IPS DF 4.7 (cell line): ENCODE measurements around the gene ALDH6A1.
"Not testable (repeated sequence)": the region's sequence is repeated elsewhere in the genome, so short reads cannot be mapped to it uniquely, and the experiment has no call there.

Experiments
- DNase-seq: peaks from one replicate; pipeline ENCODE4 v3.0.0-alpha.2; 2013; ENCODE audit warnings: low spot score; ENCODE audit errors: extremely low read depth

The ALDH6A1 gene

DNA sequence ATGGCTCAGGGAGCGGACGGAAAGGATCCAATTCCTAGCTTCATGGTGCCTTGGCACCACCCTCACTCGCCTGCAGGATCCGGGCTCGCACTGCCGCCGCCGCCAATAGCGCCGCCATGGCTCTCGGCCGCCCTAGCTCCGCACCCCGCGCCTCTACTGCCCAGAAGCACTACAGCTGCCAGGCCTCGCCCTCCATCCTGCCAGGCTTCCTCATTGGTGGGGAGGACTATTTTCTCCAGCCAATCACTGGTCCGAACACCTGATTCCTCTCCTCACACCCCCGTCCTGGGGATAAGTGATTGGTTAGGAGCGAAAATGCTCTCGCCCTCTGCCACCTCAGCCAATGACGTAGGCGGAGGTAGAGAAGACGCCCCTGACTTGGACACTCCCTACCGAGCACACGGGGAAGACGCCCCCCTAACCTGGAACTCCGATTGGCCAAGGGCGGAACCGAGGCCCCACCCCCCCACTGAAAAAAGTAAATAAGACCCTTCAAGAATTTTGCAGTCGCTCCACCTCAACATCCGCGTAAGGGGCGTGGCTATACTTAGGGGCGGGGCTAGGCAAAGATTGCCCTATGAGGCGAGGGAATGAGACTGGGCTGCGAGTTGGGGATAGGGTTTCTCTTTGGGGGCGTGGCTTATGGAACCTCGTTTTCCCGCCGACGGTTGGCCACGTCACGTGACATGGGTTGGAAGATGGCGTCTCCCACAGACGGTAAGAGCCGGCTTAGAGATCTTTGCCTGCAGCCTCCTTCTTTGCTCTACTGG is at the start of gene ALDH6A1, which contains the start of gene LIN52:
Gene ALDH6A1, minus strand, starts transcription at position 177 of the 770 bp plus-strand sequence. Its CDS starts 59 bp downstream, at position 118.
Gene LIN52, plus strand, starts transcription at position 680 of the 770 bp plus-strand sequence. Its CDS starts 19 bp downstream, at position 699.
- peak; percentile 97 for DNase-seq

DNA sequence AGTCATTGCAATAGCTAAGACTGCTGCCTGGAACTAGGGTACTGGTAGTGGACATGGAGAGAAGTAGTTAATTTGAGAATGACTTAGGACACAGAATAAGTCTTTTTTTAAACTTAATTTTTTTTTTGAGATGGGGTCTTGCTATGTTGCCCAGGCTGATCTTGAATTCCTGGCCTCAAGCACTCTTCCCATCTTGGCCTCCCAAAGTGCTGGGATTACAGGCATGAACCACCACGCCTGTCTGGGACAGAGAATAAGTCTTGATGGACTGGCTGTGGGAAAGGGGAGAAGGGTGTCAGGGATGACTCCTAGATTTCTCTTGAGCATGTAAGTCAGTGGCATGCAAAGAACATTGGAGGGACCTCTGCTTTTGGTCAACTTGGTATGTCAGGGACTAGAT is 43.4 kb upstream of the ALDH6A1 start:
- DNase-seq, result no peak

DNA sequence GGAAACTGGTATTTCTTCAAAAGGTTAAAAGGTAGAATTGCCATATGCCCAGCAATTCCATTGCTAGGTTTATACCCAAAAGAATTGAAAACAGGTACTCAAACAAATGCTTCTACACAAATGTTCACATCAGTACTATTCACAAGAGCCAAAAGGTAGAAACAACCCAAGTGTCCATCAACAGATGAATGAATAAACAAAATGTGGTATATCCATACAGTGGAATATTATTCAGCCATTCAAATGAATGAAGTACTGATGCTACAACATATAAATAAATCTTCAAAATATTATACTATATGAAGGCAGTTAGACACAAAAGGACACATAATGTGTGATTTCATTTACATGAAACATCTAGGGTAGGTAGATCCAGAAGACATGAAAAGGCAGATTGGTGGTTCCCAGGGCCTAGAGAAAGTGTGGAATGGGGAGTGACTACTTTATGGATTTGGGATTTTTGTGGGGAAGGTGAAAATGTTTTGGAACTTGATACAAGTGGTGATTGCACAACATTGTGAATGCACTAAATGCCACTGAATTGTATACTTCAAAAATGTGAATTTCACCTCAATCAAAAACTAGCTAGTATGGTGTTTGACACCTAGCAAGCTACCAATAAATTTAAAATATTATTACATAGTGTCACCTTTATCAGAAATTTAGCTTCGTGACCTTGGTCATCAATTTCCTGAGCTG is 42.2 kb upstream of the ALDH6A1 start:
- DNase-seq, result no peak

DNA sequence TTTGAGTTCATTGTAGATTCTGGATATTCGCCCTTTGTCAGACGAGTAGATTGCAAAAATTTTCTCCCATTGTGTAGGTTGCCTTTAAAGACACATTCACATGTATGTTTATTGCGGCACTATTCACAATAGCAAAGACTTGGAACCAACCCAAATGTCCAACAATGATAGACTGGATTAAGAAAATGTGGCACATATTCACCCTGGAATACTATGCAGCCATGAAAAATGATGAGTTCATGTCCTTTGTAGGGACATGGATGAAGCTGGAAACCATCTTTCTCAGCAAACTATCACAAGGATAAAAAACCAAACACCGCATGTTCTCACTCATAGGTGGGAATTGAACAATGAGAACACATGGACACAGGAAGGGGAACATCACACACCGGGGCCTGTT is 41.2 kb upstream of the ALDH6A1 start:
- not testable (repeated sequence) for DNase-seq

DNA sequence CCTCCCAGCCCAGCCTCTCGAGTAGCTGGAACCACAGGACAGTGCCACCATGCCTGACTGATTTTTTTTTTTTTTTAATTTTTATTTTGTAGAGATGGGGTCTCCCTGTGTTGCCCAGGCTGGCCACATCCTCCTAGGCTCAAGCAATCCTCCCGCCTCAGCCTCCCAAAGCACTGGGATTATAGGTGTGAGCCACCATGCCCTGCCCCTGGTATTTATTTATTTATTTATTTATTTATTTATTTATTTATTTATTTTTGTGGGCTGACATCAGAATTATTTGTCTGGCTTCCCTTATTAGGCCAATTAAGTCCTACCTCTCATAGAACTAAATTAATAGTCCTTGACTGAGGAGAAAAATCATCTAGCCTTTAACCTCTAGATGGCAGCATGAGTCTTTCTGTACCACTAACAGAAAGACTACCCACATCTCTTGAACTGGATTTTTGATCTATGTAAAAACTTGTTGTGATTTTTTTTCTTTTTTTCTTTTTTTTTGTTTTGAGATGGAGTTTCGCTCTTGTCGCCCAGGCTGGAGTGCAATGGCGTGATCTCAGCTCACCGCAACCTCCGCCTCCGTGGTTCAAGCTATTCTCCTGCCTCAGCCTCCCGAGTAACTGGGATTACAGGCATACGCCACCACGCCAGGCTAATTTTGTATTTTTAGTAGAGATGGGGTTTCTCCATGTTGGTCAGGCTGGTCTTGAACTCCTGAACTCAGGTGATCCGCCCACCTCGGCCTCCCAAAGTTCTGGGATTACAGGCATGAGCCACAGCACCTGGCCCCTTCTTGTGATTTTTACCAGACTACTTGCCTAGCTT is 27.4 kb upstream of the ALDH6A1 start:
- peak; percentile 7 for DNase-seq

DNA sequence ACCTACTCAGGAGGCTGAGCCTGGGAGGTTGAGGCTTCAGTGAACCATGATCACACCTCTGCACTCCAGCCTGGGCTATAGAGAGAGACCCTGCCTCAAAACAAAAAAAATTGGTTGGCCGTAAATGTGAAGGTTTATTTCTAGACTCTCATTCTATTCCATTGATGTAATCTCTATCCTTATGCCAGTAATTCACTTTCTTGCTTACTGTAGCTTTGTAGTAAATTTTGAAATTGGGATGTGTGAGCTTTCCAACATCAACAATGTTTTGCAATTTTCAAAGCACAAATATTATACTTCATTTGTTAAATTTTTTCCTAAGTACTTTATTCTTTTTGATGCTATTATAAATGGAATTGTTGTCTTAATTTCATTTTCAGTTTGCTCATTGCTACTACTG is 25.1 kb upstream of the ALDH6A1 start:
- DNase-seq, result no peak

DNA sequence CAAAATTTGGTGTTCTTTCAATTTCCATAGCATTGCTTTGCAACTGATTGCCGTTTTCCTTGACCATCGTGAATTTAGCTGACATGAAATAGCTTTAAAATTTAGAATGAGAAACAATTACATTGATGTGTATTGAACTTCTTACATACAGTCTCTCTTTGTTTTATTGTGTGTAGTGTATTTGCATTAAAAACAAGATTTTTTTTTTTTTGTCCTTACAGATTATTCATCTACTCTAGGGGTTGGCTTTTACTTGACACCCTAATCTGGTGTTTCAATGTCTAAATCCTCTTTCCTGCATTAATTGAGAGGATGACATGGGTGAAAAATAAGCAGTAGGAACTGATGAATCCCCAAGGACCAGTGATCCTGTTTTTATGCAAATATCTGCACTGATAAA is 21.1 kb upstream of the ALDH6A1 start:
- no peak for DNase-seq

DNA sequence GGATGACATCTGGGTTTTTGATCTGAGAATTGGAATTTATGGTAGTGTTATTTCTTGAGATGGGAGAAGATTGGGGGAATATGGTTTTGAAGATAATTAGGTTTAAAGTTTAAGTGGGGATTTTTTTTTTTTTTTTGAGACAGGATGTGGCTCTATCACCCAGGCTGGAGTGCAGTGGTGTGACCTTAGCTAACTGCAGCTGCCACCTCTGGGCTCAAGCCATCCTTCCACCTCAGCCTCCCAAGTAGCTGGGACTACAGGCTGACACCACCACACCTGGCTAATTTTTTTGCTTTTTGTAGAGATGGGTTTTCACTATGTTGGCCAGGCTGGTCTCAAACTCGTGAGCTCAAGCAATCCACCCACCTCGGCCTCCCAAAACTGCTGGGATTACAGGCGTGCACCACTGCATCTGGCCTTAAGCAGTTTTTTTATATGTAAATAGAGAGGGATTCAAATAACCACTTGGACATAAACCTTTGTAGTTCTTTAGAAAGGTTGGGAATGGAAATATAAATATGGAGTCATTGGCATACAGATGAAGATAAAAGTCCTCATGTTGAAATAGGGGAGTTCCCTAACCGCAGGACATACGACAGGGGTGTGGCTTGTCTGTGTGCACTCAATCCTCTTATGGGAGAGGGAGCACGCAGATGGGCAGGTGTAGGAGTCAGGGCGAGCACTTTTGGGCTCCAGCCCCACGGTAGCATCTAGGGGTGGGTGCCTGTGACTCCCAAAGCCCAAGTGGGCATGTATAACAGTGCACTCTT is 5.2 kb upstream of the ALDH6A1 start:
- no peak for DNase-seq

DNA sequence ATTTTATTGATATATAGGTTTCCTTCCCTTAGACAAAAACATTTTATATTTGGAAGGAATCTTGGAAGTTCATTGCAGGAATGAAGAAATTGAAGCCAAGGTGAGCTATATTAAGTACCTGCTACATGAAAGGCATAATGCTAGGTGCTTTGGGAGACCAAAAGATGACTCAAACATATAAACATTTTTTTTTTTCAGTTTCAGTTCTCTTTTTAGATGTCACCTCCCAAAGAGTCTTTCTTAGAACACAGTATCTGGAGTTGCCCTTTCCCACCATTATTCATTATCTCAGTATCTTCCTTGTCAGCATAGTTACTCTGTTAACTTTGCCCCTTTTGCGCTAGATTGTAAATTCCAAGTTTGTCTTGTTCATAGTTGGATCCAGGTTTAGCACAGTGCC is 1.6 kb upstream of the ALDH6A1 start:
- no peak for DNase-seq

DNA sequence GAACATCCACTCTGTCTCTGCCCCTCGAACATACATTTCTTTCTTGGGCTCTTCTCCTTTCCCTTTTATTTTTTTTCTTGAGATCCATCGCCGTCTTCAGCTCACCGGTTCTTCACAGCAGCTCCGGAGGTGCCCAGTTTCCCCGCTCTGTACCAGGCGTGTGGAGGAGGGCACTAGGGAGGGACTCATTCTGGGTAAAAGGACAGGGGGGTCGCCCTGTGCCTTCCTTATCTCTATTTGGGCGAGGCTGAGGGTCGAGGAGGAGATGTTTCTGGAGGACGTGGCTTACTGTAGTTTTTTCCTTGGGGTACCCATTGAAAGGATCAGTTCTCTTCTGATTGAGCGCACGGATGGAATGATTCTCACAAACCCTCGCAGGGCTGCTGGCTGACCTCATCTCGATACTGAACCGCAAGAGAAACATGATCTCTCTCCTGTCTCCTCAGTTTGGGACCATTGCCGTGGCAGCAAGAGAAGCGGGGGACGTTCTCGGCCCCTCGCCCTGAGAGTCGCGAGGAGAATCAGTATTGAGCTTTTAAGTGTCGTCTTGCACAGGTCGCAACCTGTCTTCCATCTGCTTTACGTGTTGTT is 889 bp upstream of the ALDH6A1 start:
- no peak for DNase-seq

DNA sequence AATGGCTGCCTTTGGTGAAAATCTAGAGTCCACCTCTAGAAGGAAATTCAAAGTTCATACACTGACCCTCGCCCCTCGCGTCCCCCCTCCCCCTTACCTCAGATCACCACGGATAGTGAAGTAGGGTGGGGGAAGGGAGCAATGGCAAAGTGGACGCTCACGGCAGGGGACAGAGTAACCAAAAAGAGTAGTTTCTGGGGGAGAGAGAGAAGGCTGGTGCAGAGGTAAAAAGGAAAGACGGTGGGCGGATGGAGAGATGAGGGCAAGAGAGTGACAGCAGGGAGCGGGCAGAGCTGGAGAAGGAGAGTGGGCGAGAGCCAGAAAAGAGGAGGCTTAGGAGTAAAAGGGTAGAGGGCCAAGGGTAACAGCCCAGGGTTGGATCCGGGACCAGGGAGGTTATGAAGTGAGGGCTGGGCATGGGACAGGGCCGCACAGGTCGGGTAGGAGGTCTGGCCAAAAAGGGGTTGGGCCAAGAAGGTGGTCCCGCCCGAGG is 423 bp downstream of the ALDH6A1 start:
- DNase-seq, result no peak

DNA sequence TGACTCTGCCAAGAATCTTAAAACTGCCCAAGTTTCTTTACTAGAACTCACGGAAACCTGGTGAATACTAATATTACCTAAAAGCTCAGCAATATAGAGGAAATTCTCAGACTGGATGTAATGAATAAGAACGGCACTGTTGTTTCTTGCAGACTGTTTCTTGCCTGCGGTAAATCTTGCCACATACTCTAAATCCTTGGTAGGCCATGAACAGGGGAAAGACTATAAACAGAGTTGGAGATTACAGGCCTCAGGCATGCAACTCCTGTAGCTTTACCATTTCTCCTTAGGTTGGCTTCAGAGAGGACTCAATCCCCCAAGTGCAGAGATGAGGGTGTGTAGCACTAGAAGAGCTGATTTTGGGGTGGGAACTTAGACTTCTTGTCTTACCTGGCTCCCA is 1.1 kb downstream of the ALDH6A1 start:
- DNase-seq, result no peak

DNA sequence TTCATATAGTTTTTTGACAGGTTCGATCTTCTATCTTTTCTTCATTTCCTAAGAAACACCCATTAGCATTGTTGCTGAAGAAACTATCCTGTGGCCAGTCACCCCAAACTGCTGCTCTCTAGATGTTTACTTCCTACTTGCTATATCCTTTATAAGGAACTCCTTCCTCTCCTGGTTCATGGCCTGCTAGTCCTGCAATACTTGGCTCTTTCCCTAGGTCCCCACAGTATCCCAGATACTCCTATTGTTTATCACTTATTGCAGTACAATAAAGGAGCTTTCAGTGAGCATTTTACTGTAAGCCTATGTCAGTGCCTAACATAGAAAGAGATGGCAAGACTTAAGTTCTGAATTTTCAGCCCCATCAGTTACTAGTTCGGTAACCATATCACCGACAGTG is 2.8 kb downstream of the ALDH6A1 start:
- no peak for DNase-seq

DNA sequence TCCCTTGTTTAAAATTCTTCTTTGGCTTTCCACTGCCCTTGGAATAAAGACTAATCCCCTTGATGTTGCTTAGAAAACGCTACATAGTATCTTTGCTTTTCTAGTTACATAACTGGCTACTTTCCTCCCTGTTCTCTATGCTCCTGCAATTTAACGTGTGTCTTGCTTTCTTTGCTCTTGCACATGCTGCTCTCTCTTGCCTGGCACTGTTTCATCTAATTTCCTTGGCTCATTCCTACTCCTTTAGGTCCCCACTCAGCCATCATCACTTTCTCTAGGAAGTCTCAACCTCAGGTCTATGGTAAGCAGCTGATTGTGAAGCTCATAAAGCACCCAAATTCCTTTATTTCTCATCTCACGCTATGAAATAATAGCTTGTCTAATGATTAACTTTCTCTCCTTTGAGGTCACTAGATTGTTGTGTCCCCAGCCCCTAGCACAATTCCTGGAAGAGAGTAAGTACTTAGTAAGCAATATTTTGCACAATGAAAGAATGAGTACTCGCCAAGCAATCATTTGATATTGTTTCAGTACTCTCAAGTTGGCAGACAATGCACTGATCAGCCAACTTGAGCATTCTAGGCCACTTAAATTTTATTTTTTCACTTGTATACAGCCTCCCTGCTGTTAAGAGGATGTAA is 3.3 kb downstream of the ALDH6A1 start:
- no peak for DNase-seq

DNA sequence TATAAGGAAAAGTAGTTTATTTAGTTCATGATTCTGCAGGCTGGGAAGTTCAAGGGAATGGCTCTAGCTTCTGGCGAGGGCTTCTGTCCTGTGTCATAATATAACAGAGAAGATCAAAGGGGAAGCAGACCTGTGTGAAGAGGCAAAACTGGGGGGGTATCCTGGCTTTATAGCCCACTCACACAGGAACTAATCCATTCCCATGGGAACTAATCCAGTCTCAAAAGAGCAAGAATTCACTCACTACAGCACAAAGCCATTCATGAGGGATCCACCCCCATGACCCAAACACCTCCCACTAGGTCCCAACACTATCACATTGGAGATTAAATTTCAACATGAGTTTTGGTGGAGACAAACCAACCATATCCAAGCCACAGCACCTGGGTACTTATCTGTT is 6.9 kb downstream of the ALDH6A1 start:
- DNase-seq, result no peak

DNA sequence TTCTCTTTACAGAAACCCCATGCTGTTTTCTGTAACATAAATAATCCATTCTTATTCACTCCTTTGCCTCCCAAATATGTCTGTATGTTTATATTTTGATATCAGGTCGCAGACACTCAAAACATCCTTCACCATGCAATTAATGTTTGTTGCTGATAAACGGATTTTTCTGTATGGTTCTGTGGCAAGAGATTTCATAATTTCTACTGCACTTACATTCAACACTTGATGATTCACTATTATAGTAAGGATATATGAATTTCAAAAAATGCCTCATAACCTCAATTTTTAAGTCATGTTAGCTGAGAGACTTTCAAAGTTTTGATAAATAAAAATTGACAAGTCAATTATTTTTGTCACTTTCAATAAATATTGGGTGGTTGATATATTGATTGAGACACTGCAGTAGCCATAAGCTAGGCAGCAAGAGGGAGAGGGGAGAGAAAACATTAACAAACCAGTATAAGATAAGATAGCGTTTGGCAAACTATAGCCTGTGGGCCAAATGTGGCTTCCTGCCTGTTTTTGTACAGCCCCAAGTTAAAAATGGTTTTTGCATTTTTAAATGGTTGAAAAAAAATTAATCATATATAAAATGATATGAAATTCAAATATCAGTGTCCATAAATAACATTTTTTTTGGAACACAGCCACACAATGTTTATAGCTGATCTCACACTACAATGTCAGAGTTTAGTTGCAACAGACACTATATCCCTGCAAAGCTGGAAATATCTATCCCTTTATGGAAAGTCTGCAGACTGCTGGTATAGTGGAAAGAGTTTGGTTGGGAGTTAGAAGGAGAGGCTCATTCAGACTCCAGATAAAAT is 18.3 kb downstream of the ALDH6A1 start:
- no peak for DNase-seq

DNA sequence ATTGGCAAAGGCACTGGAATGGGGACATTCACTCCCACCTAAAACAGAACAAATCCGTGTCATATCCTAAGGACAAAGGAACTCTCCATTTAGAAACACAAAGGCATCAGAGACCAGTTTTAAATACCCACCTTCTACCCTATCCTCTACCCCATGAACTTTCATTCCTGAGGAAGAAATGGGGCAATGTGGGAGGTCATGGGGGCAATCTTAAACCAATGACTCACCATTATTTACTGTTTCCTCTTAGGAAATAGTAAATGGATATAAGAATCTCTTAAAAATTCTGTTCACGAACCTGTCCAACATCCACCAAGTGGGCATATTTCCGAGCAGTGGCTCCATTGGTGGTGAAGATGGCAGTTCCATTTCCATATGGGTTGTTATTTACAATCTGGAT is 19.4 kb downstream of the ALDH6A1 start:
- no peak for DNase-seq

DNA sequence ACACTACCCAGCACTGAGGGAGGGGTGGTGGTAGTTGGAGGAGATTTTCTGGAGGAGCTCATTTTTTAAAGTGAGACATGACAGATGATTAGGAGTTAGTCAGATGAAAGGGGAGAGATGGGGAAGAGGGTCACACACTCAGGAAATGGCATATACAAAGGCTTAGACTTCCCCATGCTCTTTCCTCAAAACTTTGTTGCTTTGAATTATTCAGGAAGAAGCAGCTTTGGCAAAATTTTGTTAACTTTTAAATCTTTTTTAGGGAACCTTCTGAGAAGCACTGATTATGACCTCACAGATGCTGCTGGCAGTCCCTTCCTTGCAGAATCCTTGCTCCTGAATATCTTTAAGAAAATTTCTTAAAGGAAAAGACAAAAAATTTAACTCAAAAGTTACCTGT is 19.8 kb downstream of the ALDH6A1 start:
- DNase-seq, result no peak

DNA sequence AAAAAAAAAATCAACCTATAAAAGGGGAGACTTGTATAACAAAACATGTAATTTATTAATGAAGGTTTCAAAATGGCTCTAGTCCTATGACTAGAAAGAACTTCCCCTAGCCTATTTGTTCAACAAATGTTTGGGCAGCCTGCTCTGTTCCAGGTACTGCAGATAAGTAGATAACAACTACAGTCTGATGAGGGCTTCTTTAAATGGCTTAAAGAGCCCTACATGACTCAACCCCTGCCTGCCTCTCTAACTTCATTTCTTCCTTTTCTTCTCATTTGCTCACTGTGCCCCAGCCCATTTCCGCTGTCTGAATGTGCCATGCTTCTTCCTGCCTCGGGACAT is 21.5 kb downstream of the ALDH6A1 start:
- no peak for DNase-seq
